Spleen (tissue), 11 donors: Measurements from ENCODE around the gene P2RY6. TPM values are rescaled to one million over a fixed set of nuclear protein-coding genes. Genes with fewer than 3 reads are reported as not detected.

Experiments
- DNase-seq: peaks from one replicate; pipeline ENCODE4 v3.0.0-alpha.2; 2020
- H3K27ac ChIP-seq, 8 donors: fragments of 200-600 bp; sonication (generic) in 7 of 8; 1 replicate in 4 of 8; 2 replicates in 4 of 8; pipeline versions ENCODE4 v1.5.0 to v1.8.0; 2016 to 2021; ENCODE audit warnings: inconsistent platforms in 4 of 8, mild to moderate bottlenecking in 4 of 8, moderate library complexity in 1 of 8
- H3K27me3 ChIP-seq, 7 donors: fragments of 200-600 bp; sonication (generic) in 6 of 7; replicated peaks in 1 of 7; 1 replicate in 4 of 7; 2 replicates in 3 of 7; pipeline versions ENCODE4 v1.5.0 to v1.8.0; 2016 to 2021; ENCODE audit warnings: inconsistent platforms in 3 of 7, mild to moderate bottlenecking in 1 of 7
- H3K36me3 ChIP-seq, 6 donors: fragments of 200-600 bp; sonication (generic) in 5 of 6; 1 replicate in 4 of 6; 2 replicates in 2 of 6; pipeline versions ENCODE4 v1.5.0 to v1.8.0; 2016 to 2021; ENCODE audit warnings: inconsistent platforms in 2 of 6
- H3K4me1 ChIP-seq, 6 donors: fragments of 200-600 bp; sonication (generic) in 5 of 6; 1 replicate in 3 of 6; 2 replicates in 3 of 6; pipeline versions ENCODE4 v1.5.0 to v1.8.0; 2016 to 2021; ENCODE audit warnings: inconsistent platforms in 3 of 6
- H3K4me3 ChIP-seq, 8 donors: fragments of 200-600 bp; sonication (generic) in 7 of 8; 1 replicate in 4 of 8; 2 replicates in 4 of 8; pipeline versions ENCODE4 v1.5.0 to v1.8.0; 2016 to 2021; ENCODE audit warnings: inconsistent platforms in 4 of 8, mild to moderate bottlenecking in 4 of 8, moderate library complexity in 2 of 8
- H3K9me3 ChIP-seq, 8 donors: fragments of 200-600 bp; sonication (generic) in 7 of 8; 1 replicate in 4 of 8; 2 replicates in 4 of 8; pipeline versions ENCODE4 v1.5.0 to v1.8.0; 2016 to 2021; ENCODE audit warnings: inconsistent platforms in 4 of 8
- CTCF ChIP-seq, 11 experiments: fragments of 200-600 bp in 7 of 11; fragments of 450-650 bp in 4 of 11; sonication (generic) in 4 of 11; IDR thresholded peaks in 8 of 11; conservative IDR thresholded peaks in 3 of 11; 1 replicate in 7 of 11; 2 replicates in 4 of 11; pipeline versions ENCODE4 v1.4.0 to v1.8.0; 2016 to 2021; ENCODE audit warnings: antibody characterized with exemption in 11 of 11, inconsistent platforms in 4 of 11, mild to moderate bottlenecking in 1 of 11
- POLR2A ChIP-seq, 3 donors: fragments of 450-650 bp; IDR thresholded peaks; one replicate each; pipeline ENCODE4 v1.5.1; 2017; ENCODE audit warnings: antibody characterized with exemption in 3 of 3, mild to moderate bottlenecking in 1 of 3
- POLR2AphosphoS5 ChIP-seq, 3 donors: sonication (generic); formaldehyde crosslinking; IDR thresholded peaks; one replicate each; pipeline ENCODE4 v1.5.1; 2017; ENCODE audit warnings: antibody characterized with exemption in 3 of 3
- whole genome bisulfite sequencing, 5 donors: extraction: QIAGEN DNeasy Blood & Tissue Kit in 3 of 5; methylation state at CpG; one replicate each; pipeline versions ENCODE4 v1.1.5 to v1.1.7; 2013 to 2018; 5-methylcytosine and 5-hydroxymethylcytosine counted together
- intact Hi-C: fragments of 100-400 bp; cut with DNase I; formaldehyde crosslinking; loops from one replicate; pipeline ENCODE4 v1.15.0; 2023; ENCODE audit warnings: low total_unique reads
- polyA plus RNA-seq, 3 donors: library from polyadenylated mRNA; stranded (reverse); fragments of 200-250 nt; gene quantifications; one replicate each; pipeline ENCODE4 v1.2.1, GENCODE V29; 2013
- total RNA-seq, 7 donors: library from RNA; depleted of rRNA in 3 of 7; stranded (reverse); fragments of >200 nt in 3 of 7; fragmentation: NEBNext Ultra II Directional in 4 of 7; extraction: Animal tissue kit (Norgen Biotek cat#: 25700) in 4 of 7; gene quantifications; one replicate each; pipeline versions ENCODE4 v1.1.0 to v1.2.1, GENCODE V29; 2016 to 2021
- donor health status: healthy with polysubstance abuse.
- donor health status: DM: no; HTN: no; CAD: no; lungs with moderate emphysema.
- donor health status: DM: no; HTN: no; CAD: no.
- donor health status: Bipolar disorder and iron deficiency.
- donor health status: healthy.
- donor health status: DM: no; HTN: no; CAD: no.
- donor health status: DM: yes; HTN: yes; CAD: no.

Gene P2RY6
- total and polyA plus RNA-seq, 10 donors, result 8.2 to 109 (median 56.9) TPM

GRCh38 chr11:73333640-73334383, 61.7 kb downstream of the P2RY6 start:
- DNase-seq, result no peak
- H3K36me3 ChIP-seq, result no peaks in the 10 kb centered on the region
- intact Hi-C loops, result loop anchor here (2.0 kb wide), 1 partner anchor 27 kb away; no protein-coding TSS in a partner anchor
- WGBS, 5 donors, result 70 to 85% (median 83%) methylated on average over 4 of the region's 4 CpGs
- peak overlapping the region in 7 of 8 donors; percentile 36 to 63 (median 55) for H3K27ac ChIP-seq
- no peaks in the 10 kb centered on the region for H3K27me3 ChIP-seq
- TF ChIP-seq CTCF (IDR thresholded peaks at IDR 0.05 in 8 of 11, conservative IDR thresholded peaks at IDR 0.05 in 3 of 11) (no peak), POLR2A (IDR thresholded peaks at IDR 0.05) (no peak), POLR2AphosphoS5 (IDR thresholded peaks at IDR 0.05) (no peak)
- no peaks in the 10 kb centered on the region for H3K9me3 ChIP-seq
- H3K4me3 ChIP-seq, result no peak overlapping the region
- H3K4me1 ChIP-seq, result peaks cover 3 to 75% (median 38%) of the 10 kb centered on the region in 6 donors

- TF ChIP-seq CTCF (IDR thresholded peaks at IDR 0.05 in 8 of 11, conservative IDR thresholded peaks at IDR 0.05 in 3 of 11) (no peak), POLR2A (IDR thresholded peaks at IDR 0.05) (no peak), POLR2AphosphoS5 (IDR thresholded peaks at IDR 0.05) (peak in 1 of 3 donors; percentile 31)
- Histone ChIP-seq H3K27ac (peak overlapping the region in 7 of 8 donors; percentile 36 to 63 (median 55)), H3K9me3 (no peaks in the 10 kb centered on the region), H3K4me3 (no peak overlapping the region), H3K36me3 (no peaks in the 10 kb centered on the region), H3K4me1 (peaks cover 3 to 74% (median 37%) of the 10 kb centered on the region in 6 donors), H3K27me3 (no peaks in the 10 kb centered on the region)
- intact Hi-C loops, result loop anchor here (2.0 kb wide), 1 partner anchor 28 kb away; no protein-coding TSS in a partner anchor
- 44 to 62% (median 54%) methylated on average over 5 to 6 of the region's 6 CpGs for WGBS, 5 donors
- no peak for DNase-seq
These were observed 62.5 kb downstream of the P2RY6 start for GRCh38 chr11:73334384-73335203.

GRCh38 chr11:73335204-73335923, 63.2 kb downstream of the P2RY6 start:
- Histone ChIP-seq H3K27ac (peak overlapping the region in 6 of 8 donors; percentile 36 to 63 (median 50)), H3K27me3 (no peaks in the 10 kb centered on the region), H3K4me3 (no peak overlapping the region), H3K9me3 (no peaks in the 10 kb centered on the region), H3K4me1 (peaks cover 3 to 74% (median 36%) of the 10 kb centered on the region in 6 donors), H3K36me3 (no peaks in the 10 kb centered on the region)
- 8 to 15% (median 9%) methylated on average over 4 of the region's 4 CpGs for WGBS, 5 donors
- TF ChIP-seq CTCF (IDR thresholded peaks at IDR 0.05 in 8 of 11, conservative IDR thresholded peaks at IDR 0.05 in 3 of 11) (peak; percentile 92 to 99 (median 98)), POLR2AphosphoS5 (IDR thresholded peaks at IDR 0.05) (peak in 2 of 3 donors; percentile 35 to 37), POLR2A (IDR thresholded peaks at IDR 0.05) (no peak)
- intact Hi-C loops, result loop anchor here (2.0 kb wide), 1 partner anchor 29 kb away; no protein-coding TSS in a partner anchor
- DNase-seq, result peak; percentile 91
